NCI-H1436 treated with DMSO at 0.1 percent for 48 hours (cell line): Measurements from ENCODE around the gene SHISA5.

Experiments used
- DNase-seq: peaks from one replicate; lab custom pipeline; 2025; lab: John Stamatoyannopoulos, UW

Gene SHISA5

GRCh38 chr3:48459773-48460516, 44.0 kb downstream of the SHISA5 start:
- no peak for DNase-seq

- DNase-seq, result no peak
These were observed 44.6 kb downstream of the SHISA5 start for GRCh38 chr3:48459331-48459730.

- no peak for DNase-seq
These were observed 47.5 kb downstream of the SHISA5 start for GRCh38 chr3:48456456-48456855.

- DNase-seq, result no peak
These were observed 52.7 kb downstream of the SHISA5 start for GRCh38 chr3:48451270-48451669.

- DNase-seq, result peak; percentile 19
These were observed 57.4 kb downstream of the SHISA5 start, which contains the start of gene ATRIP for GRCh38 chr3:48446425-48447193. ATRIP (plus strand) TSS chr3:48446737; CDS start chr3:48446846, 109 bp downstream.

- no peak for DNase-seq
These were observed 57.9 kb downstream of the SHISA5 start for GRCh38 chr3:48446043-48446424.

GRCh38 chr3:48445277-48445882, 58.6 kb downstream of the SHISA5 start:
- DNase-seq, result no peak

GRCh38 chr3:48441940-48442339, 62.0 kb downstream of the SHISA5 start:
- no peak for DNase-seq

- DNase-seq, result no peak
These were observed 63.4 kb downstream of the SHISA5 start for GRCh38 chr3:48440590-48440958.

GRCh38 chr3:48439820-48440589, 64.0 kb downstream of the SHISA5 start, which contains the start of the genes CCDC51 and TMA7:
CCDC51 (minus strand) TSS chr3:48440119; CDS start chr3:48435128, 4,991 bp downstream.
TMA7 (plus strand) TSS chr3:48440257; CDS start chr3:48440297, 40 bp downstream.
- DNase-seq, result peak; percentile 75

GRCh38 chr3:48437812-48438211, 66.2 kb downstream of the SHISA5 start:
- no peak for DNase-seq

- DNase-seq, result no peak
These were observed 67.1 kb downstream of the SHISA5 start for GRCh38 chr3:48436855-48437254.

- DNase-seq, result no peak
These were observed 67.5 kb downstream of the SHISA5 start for GRCh38 chr3:48436477-48436787.

- DNase-seq, result no peak
These were observed 68.0 kb downstream of the SHISA5 start for GRCh38 chr3:48435774-48436476.

- no peak for DNase-seq
These were observed 68.8 kb downstream of the SHISA5 start for GRCh38 chr3:48435223-48435595.

GRCh38 chr3:48434591-48435222, 69.3 kb downstream of the SHISA5 start:
- no peak for DNase-seq

GRCh38 chr3:48433472-48434118, 70.4 kb downstream of the SHISA5 start:
- DNase-seq, result no peak

- DNase-seq, result no peak
These were observed 71.3 kb downstream of the SHISA5 start for GRCh38 chr3:48432411-48433371.
